Measurements from ENCODE around the gene VPREB3.

GRCh38 chr22:23754220-23754919 is at the start of gene VPREB3:
- TF ChIP-seq CTCF (IDR thresholded peaks at IDR 0.05; ENCODE audit: poor library complexity), result no peak
- no peak for TF ChIP-seq EZH2phosphoT487 (IDR thresholded peaks at IDR 0.05; ENCODE audit: low read depth, severe bottlenecking, unreplicated experiment)
- TF ChIP-seq EZH2 (IDR thresholded peaks at IDR 0.05; ENCODE audit: borderline replicate concordance), result no peak

All from hepatocyte (in vitro differentiated cells).